ENCODE data around the gene AJM1. TPM values are rescaled to one million over a fixed set of nuclear protein-coding genes. Genes with fewer than 3 reads are reported as not detected.

The AJM1 gene
- total RNA-seq, 1 donor from 2014 or later, result 0.52 TPM

DNA sequence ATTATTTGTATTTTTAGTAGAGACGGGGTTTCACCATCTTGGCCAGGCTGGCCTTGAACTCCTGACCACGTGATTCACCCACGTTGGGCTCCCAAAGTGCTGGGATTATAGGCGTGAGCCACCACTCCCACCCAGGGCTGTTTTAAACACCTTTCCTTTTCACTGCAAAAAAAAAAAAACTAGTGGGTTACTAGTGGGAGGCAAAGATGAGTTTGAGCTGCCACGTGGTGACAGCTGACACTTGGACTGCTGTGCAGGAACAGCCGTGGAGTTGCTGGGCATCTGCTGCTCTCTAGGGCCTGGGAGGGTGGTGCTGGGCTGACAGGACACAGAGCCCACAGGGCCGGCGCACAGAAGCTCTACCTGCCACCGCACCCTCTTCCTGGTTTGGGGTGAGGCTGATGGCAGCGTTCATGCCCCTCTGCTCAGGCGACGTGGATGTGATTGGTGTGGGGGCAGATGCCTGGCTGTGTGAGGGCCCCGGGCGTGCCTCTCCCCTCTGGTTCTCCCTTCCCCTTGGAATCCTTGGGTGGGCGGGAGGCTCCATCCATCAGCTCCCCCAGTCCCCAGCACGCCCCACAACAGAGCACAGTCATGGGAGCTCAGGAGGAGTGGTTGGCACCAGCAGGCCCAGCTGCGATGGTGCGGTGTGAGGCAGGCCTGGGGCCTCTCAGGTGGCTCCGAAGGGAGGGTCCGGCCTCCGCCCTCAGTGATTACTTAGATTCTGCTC lies 17.6 kb upstream of the AJM1 start:
- Histone ChIP-seq H3K4me1 (ENCODE audit: control insufficient read depth in 3 of 3, insufficient read depth in 3 of 3, low read length in 3 of 3) (no peaks in the 10 kb centered on the region), H3K9me3 (ENCODE audit: control insufficient read depth in 3 of 3, low read length in 3 of 3) (no peaks in the 10 kb centered on the region), H3K36me3 (ENCODE audit: control insufficient read depth in 3 of 3, insufficient read depth in 3 of 3, low read length in 3 of 3) (peaks cover 26 to 40% (median 39%) of the 10 kb centered on the region in 3 donors), H3K4me3 (ENCODE audit: low read length in 3 of 3) (no peak overlapping the region), H3K27me3 (ENCODE audit: control insufficient read depth in 3 of 3, insufficient read depth in 3 of 3, low read length in 3 of 3) (no peaks in the 10 kb centered on the region), H3K27ac (ENCODE audit: low read depth, low read length) (no peak overlapping the region), H3K9ac (ENCODE audit: low read depth in 1 of 3, low read length in 3 of 3) (no peak overlapping the region)

GRCh38 chr9:136825295-136826187 lies 16.7 kb upstream of the AJM1 start:
- no peaks in the 10 kb centered on the region for H3K9me3 ChIP-seq (ENCODE audit: control insufficient read depth in 3 of 3, low read length in 3 of 3)

DNA sequence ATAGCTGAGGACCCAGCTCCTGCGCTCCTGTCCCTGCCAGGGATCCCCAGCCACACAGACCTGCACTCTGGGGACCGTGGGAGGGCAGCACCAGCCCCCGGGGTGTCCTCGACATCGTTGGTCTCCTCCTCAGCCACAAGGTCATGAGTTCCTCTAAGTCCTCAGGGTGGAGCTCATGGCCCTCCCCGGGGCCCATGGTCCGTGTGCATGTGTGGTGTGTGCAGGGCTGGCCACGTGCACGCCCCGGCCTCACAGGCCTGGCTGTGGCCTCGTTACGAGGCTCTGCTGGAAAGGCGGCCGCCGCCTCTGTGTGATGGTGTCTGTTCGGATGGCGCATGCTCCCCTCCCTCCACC lies 16.1 kb upstream of the AJM1 start:
- Histone ChIP-seq H3K36me3 (ENCODE audit: control insufficient read depth in 3 of 3, insufficient read depth in 3 of 3, low read length in 3 of 3) (peaks cover 39 to 53% (median 52%) of the 10 kb centered on the region in 3 donors), H3K9me3 (ENCODE audit: control insufficient read depth in 3 of 3, low read length in 3 of 3) (no peaks in the 10 kb centered on the region), H3K4me1 (ENCODE audit: control insufficient read depth in 3 of 3, insufficient read depth in 3 of 3, low read length in 3 of 3) (no peaks in the 10 kb centered on the region), H3K27ac (ENCODE audit: low read depth, low read length) (no peak overlapping the region), H3K9ac (ENCODE audit: low read depth in 1 of 3, low read length in 3 of 3) (no peak overlapping the region), H3K4me3 (ENCODE audit: low read length in 3 of 3) (no peak overlapping the region), H3K27me3 (ENCODE audit: control insufficient read depth in 3 of 3, insufficient read depth in 3 of 3, low read length in 3 of 3) (no peaks in the 10 kb centered on the region)

More at GRCh38 chr9:136825295-136826187, 16.7 kb upstream of the AJM1 start:
- Histone ChIP-seq H3K36me3 (ENCODE audit: control insufficient read depth in 3 of 3, insufficient read depth in 3 of 3, low read length in 3 of 3) (peaks cover 35 to 49% (median 48%) of the 10 kb centered on the region in 3 donors), H3K27me3 (ENCODE audit: control insufficient read depth in 3 of 3, insufficient read depth in 3 of 3, low read length in 3 of 3) (no peaks in the 10 kb centered on the region), H3K9ac (ENCODE audit: low read depth in 1 of 3, low read length in 3 of 3) (no peak overlapping the region), H3K27ac (ENCODE audit: low read depth, low read length) (no peak overlapping the region), H3K4me1 (ENCODE audit: control insufficient read depth in 3 of 3, insufficient read depth in 3 of 3, low read length in 3 of 3) (no peaks in the 10 kb centered on the region), H3K4me3 (ENCODE audit: low read length in 3 of 3) (no peak overlapping the region)

GRCh38 chr9:136826703-136827582 lies 15.3 kb upstream of the AJM1 start:
- H3K4me3 ChIP-seq (ENCODE audit: low read length in 3 of 3), result no peak overlapping the region
- H3K27me3 ChIP-seq (ENCODE audit: control insufficient read depth in 3 of 3, insufficient read depth in 3 of 3, low read length in 3 of 3), result no peaks in the 10 kb centered on the region
- H3K9me3 ChIP-seq (ENCODE audit: control insufficient read depth in 3 of 3, low read length in 3 of 3), result no peaks in the 10 kb centered on the region
- no peak overlapping the region for H3K9ac ChIP-seq (ENCODE audit: low read depth in 1 of 3, low read length in 3 of 3)
- H3K36me3 ChIP-seq (ENCODE audit: control insufficient read depth in 3 of 3, insufficient read depth in 3 of 3, low read length in 3 of 3), result peaks cover 47 to 61% (median 56%) of the 10 kb centered on the region in 3 donors
- no peak overlapping the region for H3K27ac ChIP-seq (ENCODE audit: low read depth, low read length)
- peaks cover 0 to under 1% (median 0%) of the 10 kb centered on the region in 3 donors for H3K4me1 ChIP-seq (ENCODE audit: control insufficient read depth in 3 of 3, insufficient read depth in 3 of 3, low read length in 3 of 3)

DNA sequence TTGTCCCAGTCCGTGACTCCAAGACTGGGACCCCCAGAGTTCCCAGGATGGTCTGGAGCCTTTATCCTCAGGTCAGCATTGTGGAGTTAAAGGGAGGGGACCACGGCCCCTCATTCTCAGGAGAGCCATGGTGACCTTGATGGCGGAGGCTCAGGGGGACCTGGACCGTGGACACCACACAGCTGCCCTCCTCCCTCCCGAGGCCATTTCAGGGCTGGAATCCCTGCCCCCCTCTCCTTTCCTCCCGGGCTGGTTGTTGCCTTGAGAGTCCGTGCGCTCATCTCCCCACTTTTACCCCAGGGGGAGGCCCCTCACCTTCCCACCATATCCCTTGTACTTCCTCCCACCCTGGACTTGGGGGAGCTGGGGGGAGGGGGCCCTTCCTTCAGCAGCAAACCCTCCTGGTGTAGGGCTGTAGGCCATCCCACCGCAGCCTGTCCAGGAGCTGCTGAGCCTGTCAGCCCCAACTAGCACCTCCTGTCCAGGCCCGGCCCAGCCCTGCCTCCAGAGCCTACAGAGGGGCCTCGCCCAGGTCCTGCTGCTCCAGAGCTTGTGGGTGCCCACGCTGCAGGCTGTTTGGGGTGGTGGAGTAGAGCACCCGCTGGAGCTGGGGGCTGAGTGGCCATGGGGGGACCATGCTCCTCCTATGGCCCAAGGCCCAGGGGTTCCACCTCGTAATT lies 14.3 kb upstream of the AJM1 start:
- H3K9me3 ChIP-seq (ENCODE audit: control insufficient read depth in 3 of 3, low read length in 3 of 3), result no peaks in the 10 kb centered on the region
- H3K27ac ChIP-seq (ENCODE audit: low read depth, low read length), result no peak overlapping the region
- H3K4me1 ChIP-seq (ENCODE audit: control insufficient read depth in 3 of 3, insufficient read depth in 3 of 3, low read length in 3 of 3), result peaks cover 0 to 9% (median 0%) of the 10 kb centered on the region in 3 donors
- no peak overlapping the region for H3K4me3 ChIP-seq (ENCODE audit: low read length in 3 of 3)
- H3K27me3 ChIP-seq (ENCODE audit: control insufficient read depth in 3 of 3, insufficient read depth in 3 of 3, low read length in 3 of 3), result no peaks in the 10 kb centered on the region
- H3K9ac ChIP-seq (ENCODE audit: low read depth in 1 of 3, low read length in 3 of 3), result no peak overlapping the region
- peaks cover 55 to 69% (median 62%) of the 10 kb centered on the region in 3 donors for H3K36me3 ChIP-seq (ENCODE audit: control insufficient read depth in 3 of 3, insufficient read depth in 3 of 3, low read length in 3 of 3)

DNA sequence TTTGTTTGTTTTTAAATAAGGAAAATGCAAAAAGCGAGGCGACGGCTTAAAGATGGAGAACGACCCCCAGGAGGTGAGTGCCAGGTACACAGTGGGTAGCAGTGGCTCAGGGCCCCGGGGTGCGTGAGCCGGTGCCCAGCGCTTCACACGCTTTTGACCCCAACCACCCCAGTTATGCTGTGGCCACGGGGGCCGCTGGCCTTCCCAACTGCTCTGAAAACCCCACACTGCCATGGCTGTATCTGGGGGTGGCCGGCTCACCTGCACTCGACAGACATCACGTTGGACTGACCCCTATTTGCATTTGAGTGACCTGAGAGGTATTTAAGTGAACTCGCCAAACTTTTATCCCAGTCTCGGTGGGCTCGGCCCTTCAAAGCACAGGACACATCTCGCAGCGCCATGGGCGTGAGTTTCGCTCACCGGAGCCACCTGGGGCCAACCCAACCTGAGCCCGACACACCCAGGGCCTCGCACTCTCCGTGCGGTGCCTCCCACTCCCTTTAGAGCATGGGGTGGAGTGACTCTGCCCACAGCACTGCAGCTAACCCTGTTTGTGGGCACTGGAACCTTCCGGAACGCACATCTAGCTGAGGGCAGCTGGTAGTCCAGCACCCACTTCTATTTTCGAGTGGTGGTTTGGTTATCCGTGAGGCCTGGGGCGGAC lies 13.7 kb upstream of the AJM1 start:
- Histone ChIP-seq H3K9me3 (ENCODE audit: control insufficient read depth in 3 of 3, low read length in 3 of 3) (no peaks in the 10 kb centered on the region), H3K4me1 (ENCODE audit: control insufficient read depth in 3 of 3, insufficient read depth in 3 of 3, low read length in 3 of 3) (peaks cover 0 to 9% (median 0%) of the 10 kb centered on the region in 3 donors), H3K4me3 (ENCODE audit: low read length in 3 of 3) (no peak overlapping the region), H3K27ac (ENCODE audit: low read depth, low read length) (no peak overlapping the region), H3K36me3 (ENCODE audit: control insufficient read depth in 3 of 3, insufficient read depth in 3 of 3, low read length in 3 of 3) (peaks cover 52 to 67% (median 58%) of the 10 kb centered on the region in 3 donors), H3K27me3 (ENCODE audit: control insufficient read depth in 3 of 3, insufficient read depth in 3 of 3, low read length in 3 of 3) (no peaks in the 10 kb centered on the region), H3K9ac (ENCODE audit: low read depth in 1 of 3, low read length in 3 of 3) (no peak overlapping the region)

- Histone ChIP-seq H3K27ac (ENCODE audit: low read depth, low read length) (no peak overlapping the region), H3K4me1 (ENCODE audit: control insufficient read depth in 3 of 3, insufficient read depth in 3 of 3, low read length in 3 of 3) (peaks cover 0 to 9% (median 0%) of the 10 kb centered on the region in 3 donors), H3K27me3 (ENCODE audit: control insufficient read depth in 3 of 3, insufficient read depth in 3 of 3, low read length in 3 of 3) (no peaks in the 10 kb centered on the region), H3K4me3 (ENCODE audit: low read length in 3 of 3) (no peak overlapping the region), H3K36me3 (ENCODE audit: control insufficient read depth in 3 of 3, insufficient read depth in 3 of 3, low read length in 3 of 3) (peaks cover 48 to 63% (median 57%) of the 10 kb centered on the region in 3 donors), H3K9me3 (ENCODE audit: control insufficient read depth in 3 of 3, low read length in 3 of 3) (no peaks in the 10 kb centered on the region), H3K9ac (ENCODE audit: low read depth in 1 of 3, low read length in 3 of 3) (no peak overlapping the region)
Measured at GRCh38 chr9:136829412-136829811, 12.9 kb upstream of the AJM1 start.

GRCh38 chr9:136829981-136830885 lies 12.0 kb upstream of the AJM1 start:
- H3K4me1 ChIP-seq (ENCODE audit: control insufficient read depth in 3 of 3, insufficient read depth in 3 of 3, low read length in 3 of 3), result peaks cover 0 to 9% (median 0%) of the 10 kb centered on the region in 3 donors
- H3K9ac ChIP-seq (ENCODE audit: low read depth in 1 of 3, low read length in 3 of 3), result no peak overlapping the region
- H3K36me3 ChIP-seq (ENCODE audit: control insufficient read depth in 3 of 3, insufficient read depth in 3 of 3, low read length in 3 of 3), result peaks cover 43 to 60% (median 55%) of the 10 kb centered on the region in 3 donors
- H3K27ac ChIP-seq (ENCODE audit: low read depth, low read length), result no peak overlapping the region
- no peak overlapping the region for H3K4me3 ChIP-seq (ENCODE audit: low read length in 3 of 3)
- H3K9me3 ChIP-seq (ENCODE audit: control insufficient read depth in 3 of 3, low read length in 3 of 3), result no peaks in the 10 kb centered on the region
- H3K27me3 ChIP-seq (ENCODE audit: control insufficient read depth in 3 of 3, insufficient read depth in 3 of 3, low read length in 3 of 3), result no peaks in the 10 kb centered on the region

Data from skeletal muscle tissue (tissue), 4 donors.